ENCODE data around the gene CASP10. TPM values are rescaled to one million over a fixed set of nuclear protein-coding genes. Genes with fewer than 3 reads are reported as not detected.

The CASP10 gene
- total and polyA plus RNA-seq, 9 of the 15 experiments (the other 6 are each of a cell fraction or from before 2014, with no cell fraction given): 7.1 to 20.4 (median 10.8) TPM

DNA sequence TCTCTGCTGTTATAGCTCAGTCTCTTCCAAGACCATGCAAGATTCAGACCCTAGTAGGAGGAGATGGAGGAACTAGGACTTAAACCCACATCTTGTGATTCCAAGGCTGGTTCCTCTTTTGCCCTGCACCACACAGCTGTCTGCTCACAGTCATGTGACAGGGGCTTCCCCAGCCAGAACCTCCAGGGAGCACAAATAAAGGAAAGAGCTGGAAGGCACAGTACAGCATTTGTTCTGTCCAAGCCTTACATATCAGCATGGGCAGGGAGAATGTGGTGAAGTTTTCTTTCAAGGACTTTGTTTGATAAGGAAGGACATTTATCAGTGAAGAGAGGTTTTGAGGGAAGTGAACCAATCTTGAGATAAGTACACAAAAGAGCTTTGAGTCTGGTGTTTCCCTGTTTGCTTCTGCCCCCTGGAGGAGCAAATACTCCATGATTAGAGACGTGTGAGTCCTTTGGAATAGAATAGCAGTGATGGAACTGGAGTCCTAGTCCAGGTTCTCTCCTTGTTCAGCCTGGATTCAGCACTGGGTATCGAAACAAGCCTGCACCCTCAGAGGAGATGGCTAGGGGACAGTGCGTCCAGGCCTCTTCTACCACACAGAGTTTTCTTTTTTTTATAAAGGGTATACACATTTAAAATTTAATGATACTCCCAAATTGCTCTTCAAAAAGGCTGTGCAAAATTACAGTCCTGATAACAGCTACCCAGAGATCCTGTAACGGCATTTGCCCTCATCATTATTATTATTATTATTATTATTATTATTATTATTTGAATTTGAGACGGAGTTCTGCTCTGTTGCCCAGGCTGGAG lies 24.6 kb upstream of the CASP10 start (continued):
- TF ChIP-seq, protein P1, sequence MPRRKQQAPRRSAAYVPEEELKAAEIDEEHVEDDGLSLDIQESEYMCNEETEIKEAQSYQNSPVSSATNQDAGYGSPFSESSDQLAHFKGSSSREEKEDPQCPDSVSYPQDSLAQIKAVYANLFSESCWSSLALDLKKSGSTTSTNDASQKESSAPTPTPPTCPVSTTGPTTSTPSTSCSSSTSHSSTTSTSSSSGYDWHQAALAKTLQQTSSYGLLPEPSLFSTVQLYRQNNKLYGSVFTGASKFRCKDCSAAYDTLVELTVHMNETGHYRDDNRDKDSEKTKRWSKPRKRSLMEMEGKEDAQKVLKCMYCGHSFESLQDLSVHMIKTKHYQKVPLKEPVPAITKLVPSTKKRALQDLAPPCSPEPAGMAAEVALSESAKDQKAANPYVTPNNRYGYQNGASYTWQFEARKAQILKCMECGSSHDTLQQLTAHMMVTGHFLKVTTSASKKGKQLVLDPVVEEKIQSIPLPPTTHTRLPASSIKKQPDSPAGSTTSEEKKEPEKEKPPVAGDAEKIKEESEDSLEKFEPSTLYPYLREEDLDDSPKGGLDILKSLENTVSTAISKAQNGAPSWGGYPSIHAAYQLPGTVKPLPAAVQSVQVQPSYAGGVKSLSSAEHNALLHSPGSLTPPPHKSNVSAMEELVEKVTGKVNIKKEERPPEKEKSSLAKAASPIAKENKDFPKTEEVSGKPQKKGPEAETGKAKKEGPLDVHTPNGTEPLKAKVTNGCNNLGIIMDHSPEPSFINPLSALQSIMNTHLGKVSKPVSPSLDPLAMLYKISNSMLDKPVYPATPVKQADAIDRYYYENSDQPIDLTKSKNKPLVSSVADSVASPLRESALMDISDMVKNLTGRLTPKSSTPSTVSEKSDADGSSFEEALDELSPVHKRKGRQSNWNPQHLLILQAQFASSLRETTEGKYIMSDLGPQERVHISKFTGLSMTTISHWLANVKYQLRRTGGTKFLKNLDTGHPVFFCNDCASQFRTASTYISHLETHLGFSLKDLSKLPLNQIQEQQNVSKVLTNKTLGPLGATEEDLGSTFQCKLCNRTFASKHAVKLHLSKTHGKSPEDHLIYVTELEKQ (CRISPR knock-in tag; IDR thresholded peaks at IDR 0.05): no peak
- TF ChIP-seq KAT2B (IDR thresholded peaks at IDR 0.05; ENCODE audit: low read depth, low read length): no peak
- TF ChIP-seq, protein P2, sequence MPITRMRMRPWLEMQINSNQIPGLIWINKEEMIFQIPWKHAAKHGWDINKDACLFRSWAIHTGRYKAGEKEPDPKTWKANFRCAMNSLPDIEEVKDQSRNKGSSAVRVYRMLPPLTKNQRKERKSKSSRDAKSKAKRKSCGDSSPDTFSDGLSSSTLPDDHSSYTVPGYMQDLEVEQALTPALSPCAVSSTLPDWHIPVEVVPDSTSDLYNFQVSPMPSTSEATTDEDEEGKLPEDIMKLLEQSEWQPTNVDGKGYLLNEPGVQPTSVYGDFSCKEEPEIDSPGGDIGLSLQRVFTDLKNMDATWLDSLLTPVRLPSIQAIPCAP (CRISPR knock-in tag; IDR thresholded peaks at IDR 0.05; ENCODE audit: borderline replicate concordance): no peak
- TF ChIP-seq ZNF79 (CRISPR knock-in tag; IDR thresholded peaks at IDR 0.05; ENCODE audit: low read depth): no peak
- TF ChIP-seq, protein P3, sequence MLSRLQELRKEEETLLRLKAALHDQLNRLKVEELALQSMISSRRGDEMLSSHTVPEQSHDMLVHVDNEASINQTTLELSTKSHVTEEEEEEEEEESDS (CRISPR knock-in tag; IDR thresholded peaks at IDR 0.05): no peak
- no peak for TF ChIP-seq ZNF780A (CRISPR knock-in tag; IDR thresholded peaks at IDR 0.05)
- no peak for TF ChIP-seq ZNF274 (IDR thresholded peaks at IDR 0.05; ENCODE audit: borderline replicate concordance, low read depth, low read length)
- TF ChIP-seq POLR3G (IDR thresholded peaks at IDR 0.05; ENCODE audit: extremely low read depth, insufficient read length, insufficient replicate concordance): no peak
- TF ChIP-seq, protein P4, sequence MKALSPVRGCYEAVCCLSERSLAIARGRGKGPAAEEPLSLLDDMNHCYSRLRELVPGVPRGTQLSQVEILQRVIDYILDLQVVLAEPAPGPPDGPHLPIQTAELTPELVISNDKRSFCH (CRISPR knock-in tag; IDR thresholded peaks at IDR 0.05): no peak
- TF ChIP-seq, protein P4 (tag; IDR thresholded peaks at IDR 0.05): no peak
- TF ChIP-seq ZNF316 (IDR thresholded peaks at IDR 0.05): no peak
- TF ChIP-seq, protein P5, sequence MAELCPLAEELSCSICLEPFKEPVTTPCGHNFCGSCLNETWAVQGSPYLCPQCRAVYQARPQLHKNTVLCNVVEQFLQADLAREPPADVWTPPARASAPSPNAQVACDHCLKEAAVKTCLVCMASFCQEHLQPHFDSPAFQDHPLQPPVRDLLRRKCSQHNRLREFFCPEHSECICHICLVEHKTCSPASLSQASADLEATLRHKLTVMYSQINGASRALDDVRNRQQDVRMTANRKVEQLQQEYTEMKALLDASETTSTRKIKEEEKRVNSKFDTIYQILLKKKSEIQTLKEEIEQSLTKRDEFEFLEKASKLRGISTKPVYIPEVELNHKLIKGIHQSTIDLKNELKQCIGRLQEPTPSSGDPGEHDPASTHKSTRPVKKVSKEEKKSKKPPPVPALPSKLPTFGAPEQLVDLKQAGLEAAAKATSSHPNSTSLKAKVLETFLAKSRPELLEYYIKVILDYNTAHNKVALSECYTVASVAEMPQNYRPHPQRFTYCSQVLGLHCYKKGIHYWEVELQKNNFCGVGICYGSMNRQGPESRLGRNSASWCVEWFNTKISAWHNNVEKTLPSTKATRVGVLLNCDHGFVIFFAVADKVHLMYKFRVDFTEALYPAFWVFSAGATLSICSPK (IDR thresholded peaks at IDR 0.05; ENCODE audit: borderline replicate concordance): no peak
- TF ChIP-seq XRCC5 (IDR thresholded peaks at IDR 0.05; ENCODE audit: low read depth, low read length): no peak
- no peak for TF ChIP-seq HNRNPK (IDR thresholded peaks at IDR 0.05; ENCODE audit: low read depth, low read length, poor library complexity, severe bottlenecking)
- TF ChIP-seq, protein P6, sequence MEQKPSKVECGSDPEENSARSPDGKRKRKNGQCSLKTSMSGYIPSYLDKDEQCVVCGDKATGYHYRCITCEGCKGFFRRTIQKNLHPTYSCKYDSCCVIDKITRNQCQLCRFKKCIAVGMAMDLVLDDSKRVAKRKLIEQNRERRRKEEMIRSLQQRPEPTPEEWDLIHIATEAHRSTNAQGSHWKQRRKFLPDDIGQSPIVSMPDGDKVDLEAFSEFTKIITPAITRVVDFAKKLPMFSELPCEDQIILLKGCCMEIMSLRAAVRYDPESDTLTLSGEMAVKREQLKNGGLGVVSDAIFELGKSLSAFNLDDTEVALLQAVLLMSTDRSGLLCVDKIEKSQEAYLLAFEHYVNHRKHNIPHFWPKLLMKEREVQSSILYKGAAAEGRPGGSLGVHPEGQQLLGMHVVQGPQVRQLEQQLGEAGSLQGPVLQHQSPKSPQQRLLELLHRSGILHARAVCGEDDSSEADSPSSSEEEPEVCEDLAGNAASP (IDR thresholded peaks at IDR 0.05): no peak
- TF ChIP-seq POLR2A (conservative IDR thresholded peaks at IDR 0.05): no peak
- no peak for TF ChIP-seq ARID2 (IDR thresholded peaks at IDR 0.05)
- peak; percentile 80; the same call in 1 of the 2 replicates for TF ChIP-seq CTBP1 (IDR thresholded peaks at IDR 0.05; ENCODE audit: borderline replicate concordance)
- peak; percentile 74 for TF ChIP-seq EP300 (IDR thresholded peaks at IDR 0.05; ENCODE audit: low read length)
- no peak for TF ChIP-seq HDAC8 (tag; IDR thresholded peaks at IDR 0.05)
- no peak for TF ChIP-seq BMI1 (IDR thresholded peaks at IDR 0.05; ENCODE audit: low read length)

All from K562 (cell line).